Neural cell (in vitro differentiated cells): Measurements from ENCODE around the gene WFDC10A.
"Not testable (repeated sequence)": the region's sequence is repeated elsewhere in the genome, so short reads cannot be mapped to it uniquely, and the experiment has no call there.

Experiments
- CTCF ChIP-seq: fragments of 450-650 bp; IDR thresholded peaks from 2 replicates; pipeline ENCODE4 v1.5.1; 2014; ENCODE audit warnings: antibody characterized with exemption, mild to moderate bottlenecking, moderate library complexity; ENCODE audit not compliant: poor library complexity, severe bottlenecking
- EP300 ChIP-seq: fragments of 450-650 bp; conservative IDR thresholded peaks from 2 replicates; pipeline ENCODE4 v1.6.1; 2014; ENCODE audit warnings: antibody characterized with exemption, mild to moderate bottlenecking, moderate library complexity; ENCODE audit not compliant: poor library complexity, severe bottlenecking
- EZH2 ChIP-seq: fragments of 200-600, 300-800 bp; shearing (Covaris generic), sonication (generic); IDR thresholded peaks from 2 replicates; pipeline ENCODE4 v1.6.1; 2014; ENCODE audit warnings: antibody characterized with exemption, low read length, borderline replicate concordance, mild to moderate bottlenecking; ENCODE audit not compliant: insufficient read depth, poor library complexity, severe bottlenecking
- RAD21 ChIP-seq: fragments of 450-650 bp; conservative IDR thresholded peaks from 2 replicates; pipeline ENCODE4 v1.6.1; 2014; ENCODE audit warnings: antibody characterized with exemption, mild to moderate bottlenecking, moderate library complexity
- REST ChIP-seq: IDR thresholded peaks from 2 replicates; pipeline ENCODE4 v1.6.1; 2012; ENCODE audit warnings: borderline replicate concordance
- SMC3 ChIP-seq: fragments of 450-650 bp; conservative IDR thresholded peaks from 2 replicates; pipeline ENCODE4 v1.6.1; 2014; ENCODE audit warnings: antibody characterized with exemption, mild to moderate bottlenecking, moderate library complexity; ENCODE audit not compliant: poor library complexity
- TAF1 ChIP-seq: IDR thresholded peaks from 2 replicates; pipeline ENCODE4 v1.6.1; 2012; ENCODE audit warnings: low read depth

GRCh38 chr20:45584294-45584693, 45.2 kb upstream of the WFDC10A start:
- not testable (repeated sequence) for TF ChIP-seq REST, CTCF, EZH2, EP300, SMC3, RAD21, TAF1
